K562 (cell line): Measurements from ENCODE around the gene ROR2. TPM values are rescaled to one million over a fixed set of nuclear protein-coding genes. Genes with fewer than 3 reads are reported as not detected.
"Not testable (repeated sequence)": the region's sequence is repeated elsewhere in the genome, so short reads cannot be mapped to it uniquely, and the experiment has no call there.

ENCODE experiments used
- ATAC-seq: fragments of 200-7000 bp; cut with Tn5 transposase; 3 replicates; pipeline ENCODE4 v1.9.1; 2020; ENCODE audit warnings: moderate library complexity
- BruUV-seq: library from RNA; stranded (reverse); fragments of 400-500 nt; replicated peaks from 2 replicates; lab custom pipeline; 2021; lab: Mats Ljungman, UMichigan
- CTCF ChIA-PET: fragments of 300-600 bp; formaldehyde crosslinking; extraction: SDS; loops from one replicate; lab custom pipeline; 2021; ENCODE audit warnings: low intra/inter-chr PET ratio; lab: Yijun Ruan, JAX
- POLR2A ChIA-PET: fragments of 300-600, 350-650 bp; sonication (Branson Sonifier 250); formaldehyde crosslinking; extraction: SDS; loops from one replicate; lab custom pipeline; 2021; ENCODE audit warnings: antibody characterized with exemption, inconsistent platforms; lab: Yijun Ruan, JAX
- DNase-seq, 4 experiments: peaks; one replicate each; pipeline versions ENCODE4 v3.0.0 to v3.0.0-alpha.2; 2011 to 2018; ENCODE audit warnings: low spot score in 3 of 4, mixed read lengths in 3 of 4; ENCODE audit errors: extremely low read depth in 1 of 4
- FAIRE-seq: peaks from 2 replicates; lab custom pipeline; 2011; peaks lifted over from hg19 to GRCh38; lab: Jason Lieb, UNC
- H2AFZ ChIP-seq: 2 replicates; pipeline ENCODE4 v1.6.0; 2011; ENCODE audit warnings: low read depth, low read length, control low read depth, inconsistent platforms
- H3K27ac ChIP-seq: fragments of 200-600 bp; 3 replicates; pipeline ENCODE4 v1.8.0; 2011; ENCODE audit warnings: low read depth, mild to moderate bottlenecking, control low read depth, inconsistent platforms, low read length, moderate library complexity, mixed read lengths; ENCODE audit errors: extremely low read depth
- H3K27me3 ChIP-seq, 2 experiments: fragments of 300-600 bp in 1 of 2; 2 replicates in 1 of 2; 3 replicates in 1 of 2; pipeline versions ENCODE4 v1.6.0 to v1.8.0; 2011; ENCODE audit warnings: inconsistent platforms in 2 of 2, low read length in 2 of 2, mild to moderate bottlenecking in 1 of 2, mixed read lengths in 1 of 2, moderate library complexity in 1 of 2; ENCODE audit not compliant: control insufficient read depth in 2 of 2, insufficient read depth in 2 of 2
- H3K36me3 ChIP-seq: fragments of 300-600 bp; 3 replicates; pipeline ENCODE4 v1.8.0; 2011; ENCODE audit warnings: mild to moderate bottlenecking, low read length, inconsistent platforms; ENCODE audit not compliant: control insufficient read depth, insufficient read depth
- H3K4me1 ChIP-seq, 2 experiments: fragments of 200-600 bp in 1 of 2; replicated peaks in 1 of 2; 2 replicates in 1 of 2; 3 replicates in 1 of 2; pipeline versions ENCODE4 v1.5.1 to v1.8.0; 2011; ENCODE audit warnings: inconsistent platforms in 2 of 2, low read length in 2 of 2, mild to moderate bottlenecking in 1 of 2, mixed read lengths in 1 of 2, moderate library complexity in 1 of 2; ENCODE audit not compliant: control insufficient read depth in 2 of 2, insufficient read depth in 2 of 2
- H3K4me2 ChIP-seq: 2 replicates; pipeline ENCODE4 v1.6.1; 2011; ENCODE audit warnings: low read length, control low read depth, inconsistent platforms, mixed read lengths; ENCODE audit not compliant: insufficient read depth
- H3K4me3 ChIP-seq: fragments of 200-600 bp; sonication (generic), shearing (Covaris generic); 2 replicates; pipeline ENCODE4 v1.5.1; 2016; ENCODE audit warnings: control low read depth, inconsistent platforms
- H3K79me2 ChIP-seq: fragments of 200-600 bp; 3 replicates; pipeline ENCODE4 v1.8.0; 2011; ENCODE audit warnings: low read length, inconsistent platforms; ENCODE audit not compliant: control insufficient read depth, insufficient read depth
- H3K9ac ChIP-seq, 2 experiments: 2 replicates each; pipeline versions ENCODE4 v1.6.0 to v1.6.1; 2011; ENCODE audit warnings: low read depth in 2 of 2, low read length in 2 of 2, control low read depth in 1 of 2, inconsistent platforms in 1 of 2, mild to moderate bottlenecking in 1 of 2, mixed read lengths in 1 of 2; ENCODE audit not compliant: insufficient read depth in 1 of 2
- H3K9me1 ChIP-seq: one replicate; pipeline ENCODE4 v1.6.0; 2011; ENCODE audit warnings: inconsistent platforms, mild to moderate bottlenecking, low read length, moderate library complexity; ENCODE audit not compliant: control insufficient read depth, insufficient read depth
- H3K9me3 ChIP-seq: replicated peaks from 2 replicates; pipeline ENCODE4 v1.5.1; 2011; ENCODE audit warnings: low read depth, low read length, inconsistent platforms; ENCODE audit not compliant: control insufficient read depth, insufficient read depth
- H4K20me1 ChIP-seq: replicated peaks from 2 replicates; pipeline ENCODE4 v1.6.1; 2011; ENCODE audit warnings: low read length, inconsistent platforms, mixed read lengths; ENCODE audit not compliant: control insufficient read depth, insufficient read depth
- DMBX1 ChIP-seq: fragments of 250-450 bp; sonication (Bioruptor Pico); IDR thresholded peaks from 2 replicates; pipeline ENCODE4 v1.8.0; 2022; ENCODE audit warnings: inconsistent platforms, mild to moderate bottlenecking, moderate library complexity, borderline replicate concordance
- ELF4 ChIP-seq: fragments of 450-650 bp; formaldehyde crosslinking; IDR thresholded peaks from 2 replicates; pipeline ENCODE4 v1.4.0; 2022; ENCODE audit warnings: missing genetic modification characterization
- HDGF ChIP-seq: fragments of 450-650 bp; IDR thresholded peaks from 2 replicates; pipeline ENCODE4 v1.6.1; 2016
- ILK ChIP-seq: fragments of 450-650 bp; IDR thresholded peaks from 2 replicates; pipeline ENCODE4 v1.6.1; 2016; ENCODE audit warnings: missing genetic modification characterization, low read depth, mild to moderate bottlenecking, missing compliant biosample characterization, moderate library complexity, borderline replicate concordance
- PYGO2 ChIP-seq: fragments of 450-650 bp; IDR thresholded peaks from 2 replicates; pipeline ENCODE4 v1.6.1; 2016; ENCODE audit warnings: mild to moderate bottlenecking, missing genetic modification characterization, moderate library complexity, missing compliant biosample characterization
- WGBS: fragments of 100-300 bp; shearing (Covaris generic); methylation state at CpG from one replicate; pipeline ENCODE4 v1.1.6; 2016; ENCODE audit warnings: low coverage, mixed read lengths; ENCODE audit not compliant: insufficient coverage; ENCODE audit errors: missing lambda C conversion rate; 5-methylcytosine and 5-hydroxymethylcytosine counted together
- in situ Hi-C: fragments of 300-500 bp; cut with MboI; formaldehyde crosslinking; loops from 4 replicates; pipeline ENCODE4 v1.15.0; 2018; ENCODE audit warnings: inconsistent platforms, mixed read lengths
- intact Hi-C: fragments of 100-400 bp; cut with micrococcal nuclease; formaldehyde crosslinking; loops from 2 replicates; pipeline ENCODE4 v1.14.2; 2022
- polyA plus RNA-seq, 8 experiments: library from polyadenylated mRNA; depleted of rRNA in 4 of 8; stranded (reverse) in 5 of 8; unstranded in 3 of 8; fragments of >200 nt; fragmentation: Nextera tagmentation in 2 of 8; fragmentation: Illumina TruSeq in 1 of 8; extraction: Ambion mirVana in 2 of 8; extraction: Trizol in 1 of 8; gene quantifications; 2 replicates each; pipeline versions ENCODE4 v1.2.1 to v1.2.3, GENCODE V29; 2011 to 2014; ENCODE audit warnings: inconsistent platforms in 1 of 8, missing spikeins in 1 of 8
- total RNA-seq, 7 experiments: library from RNA; depleted of rRNA in 6 of 7; stranded (reverse); fragments of >200 nt in 6 of 7; fragmentation: Illumina TruSeq in 2 of 7; extraction: Trizol in 2 of 7; gene quantifications; 2 replicates each; pipeline versions ENCODE4 v1.2.1 to v1.2.3, GENCODE V29; 2011 to 2021; ENCODE audit warnings: low replicate concordance in 1 of 7
- TF ChIP-seq, protein P1 (sequence below): fragments of 200-600 bp; sonication (generic); IDR thresholded peaks from one replicate; pipeline ENCODE4 v1.6.1; 2012; ENCODE audit warnings: mild to moderate bottlenecking, low read depth, low read length, inconsistent platforms
- TF ChIP-seq, protein P2 (sequence below): sonication (generic); formaldehyde crosslinking; IDR thresholded peaks from 2 replicates; pipeline ENCODE4 v1.8.0; 2022; ENCODE audit warnings: mild to moderate bottlenecking, missing genetic modification reagents

ROR2 gene
- total and polyA plus RNA-seq, 9 of the 15 experiments (the other 6 are each of a cell fraction or from before 2014, with no cell fraction given) = 5.6 to 33.8 (median 15.3) TPM

DNA sequence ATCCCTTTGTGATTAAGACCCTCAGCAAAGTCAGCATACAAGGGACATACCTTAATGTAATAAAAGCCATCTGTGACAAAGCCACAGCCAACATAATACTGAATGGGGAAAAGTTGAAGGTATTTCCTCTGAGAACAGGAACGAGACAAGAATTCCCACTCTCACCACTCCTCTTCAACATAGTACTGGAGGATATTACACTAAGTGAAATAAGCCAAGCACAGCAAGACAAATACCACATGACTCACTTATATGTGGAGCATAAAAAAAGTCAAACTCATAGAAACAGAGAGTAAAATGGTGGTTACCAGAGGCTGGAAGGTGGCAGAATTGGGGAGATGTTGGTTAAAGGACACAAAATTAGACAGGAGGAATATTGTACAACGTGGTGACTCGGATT is 408.3 kb downstream of the ROR2 start (continued):
- TF ChIP-seq ILK (tag) (no peak), PYGO2 (tag) (no peak), ELF4 (CRISPR knock-in tag) (no peak), HDGF (no peak), DMBX1 (CRISPR knock-in tag) (no peak)
- TF ChIP-seq, protein P1, sequence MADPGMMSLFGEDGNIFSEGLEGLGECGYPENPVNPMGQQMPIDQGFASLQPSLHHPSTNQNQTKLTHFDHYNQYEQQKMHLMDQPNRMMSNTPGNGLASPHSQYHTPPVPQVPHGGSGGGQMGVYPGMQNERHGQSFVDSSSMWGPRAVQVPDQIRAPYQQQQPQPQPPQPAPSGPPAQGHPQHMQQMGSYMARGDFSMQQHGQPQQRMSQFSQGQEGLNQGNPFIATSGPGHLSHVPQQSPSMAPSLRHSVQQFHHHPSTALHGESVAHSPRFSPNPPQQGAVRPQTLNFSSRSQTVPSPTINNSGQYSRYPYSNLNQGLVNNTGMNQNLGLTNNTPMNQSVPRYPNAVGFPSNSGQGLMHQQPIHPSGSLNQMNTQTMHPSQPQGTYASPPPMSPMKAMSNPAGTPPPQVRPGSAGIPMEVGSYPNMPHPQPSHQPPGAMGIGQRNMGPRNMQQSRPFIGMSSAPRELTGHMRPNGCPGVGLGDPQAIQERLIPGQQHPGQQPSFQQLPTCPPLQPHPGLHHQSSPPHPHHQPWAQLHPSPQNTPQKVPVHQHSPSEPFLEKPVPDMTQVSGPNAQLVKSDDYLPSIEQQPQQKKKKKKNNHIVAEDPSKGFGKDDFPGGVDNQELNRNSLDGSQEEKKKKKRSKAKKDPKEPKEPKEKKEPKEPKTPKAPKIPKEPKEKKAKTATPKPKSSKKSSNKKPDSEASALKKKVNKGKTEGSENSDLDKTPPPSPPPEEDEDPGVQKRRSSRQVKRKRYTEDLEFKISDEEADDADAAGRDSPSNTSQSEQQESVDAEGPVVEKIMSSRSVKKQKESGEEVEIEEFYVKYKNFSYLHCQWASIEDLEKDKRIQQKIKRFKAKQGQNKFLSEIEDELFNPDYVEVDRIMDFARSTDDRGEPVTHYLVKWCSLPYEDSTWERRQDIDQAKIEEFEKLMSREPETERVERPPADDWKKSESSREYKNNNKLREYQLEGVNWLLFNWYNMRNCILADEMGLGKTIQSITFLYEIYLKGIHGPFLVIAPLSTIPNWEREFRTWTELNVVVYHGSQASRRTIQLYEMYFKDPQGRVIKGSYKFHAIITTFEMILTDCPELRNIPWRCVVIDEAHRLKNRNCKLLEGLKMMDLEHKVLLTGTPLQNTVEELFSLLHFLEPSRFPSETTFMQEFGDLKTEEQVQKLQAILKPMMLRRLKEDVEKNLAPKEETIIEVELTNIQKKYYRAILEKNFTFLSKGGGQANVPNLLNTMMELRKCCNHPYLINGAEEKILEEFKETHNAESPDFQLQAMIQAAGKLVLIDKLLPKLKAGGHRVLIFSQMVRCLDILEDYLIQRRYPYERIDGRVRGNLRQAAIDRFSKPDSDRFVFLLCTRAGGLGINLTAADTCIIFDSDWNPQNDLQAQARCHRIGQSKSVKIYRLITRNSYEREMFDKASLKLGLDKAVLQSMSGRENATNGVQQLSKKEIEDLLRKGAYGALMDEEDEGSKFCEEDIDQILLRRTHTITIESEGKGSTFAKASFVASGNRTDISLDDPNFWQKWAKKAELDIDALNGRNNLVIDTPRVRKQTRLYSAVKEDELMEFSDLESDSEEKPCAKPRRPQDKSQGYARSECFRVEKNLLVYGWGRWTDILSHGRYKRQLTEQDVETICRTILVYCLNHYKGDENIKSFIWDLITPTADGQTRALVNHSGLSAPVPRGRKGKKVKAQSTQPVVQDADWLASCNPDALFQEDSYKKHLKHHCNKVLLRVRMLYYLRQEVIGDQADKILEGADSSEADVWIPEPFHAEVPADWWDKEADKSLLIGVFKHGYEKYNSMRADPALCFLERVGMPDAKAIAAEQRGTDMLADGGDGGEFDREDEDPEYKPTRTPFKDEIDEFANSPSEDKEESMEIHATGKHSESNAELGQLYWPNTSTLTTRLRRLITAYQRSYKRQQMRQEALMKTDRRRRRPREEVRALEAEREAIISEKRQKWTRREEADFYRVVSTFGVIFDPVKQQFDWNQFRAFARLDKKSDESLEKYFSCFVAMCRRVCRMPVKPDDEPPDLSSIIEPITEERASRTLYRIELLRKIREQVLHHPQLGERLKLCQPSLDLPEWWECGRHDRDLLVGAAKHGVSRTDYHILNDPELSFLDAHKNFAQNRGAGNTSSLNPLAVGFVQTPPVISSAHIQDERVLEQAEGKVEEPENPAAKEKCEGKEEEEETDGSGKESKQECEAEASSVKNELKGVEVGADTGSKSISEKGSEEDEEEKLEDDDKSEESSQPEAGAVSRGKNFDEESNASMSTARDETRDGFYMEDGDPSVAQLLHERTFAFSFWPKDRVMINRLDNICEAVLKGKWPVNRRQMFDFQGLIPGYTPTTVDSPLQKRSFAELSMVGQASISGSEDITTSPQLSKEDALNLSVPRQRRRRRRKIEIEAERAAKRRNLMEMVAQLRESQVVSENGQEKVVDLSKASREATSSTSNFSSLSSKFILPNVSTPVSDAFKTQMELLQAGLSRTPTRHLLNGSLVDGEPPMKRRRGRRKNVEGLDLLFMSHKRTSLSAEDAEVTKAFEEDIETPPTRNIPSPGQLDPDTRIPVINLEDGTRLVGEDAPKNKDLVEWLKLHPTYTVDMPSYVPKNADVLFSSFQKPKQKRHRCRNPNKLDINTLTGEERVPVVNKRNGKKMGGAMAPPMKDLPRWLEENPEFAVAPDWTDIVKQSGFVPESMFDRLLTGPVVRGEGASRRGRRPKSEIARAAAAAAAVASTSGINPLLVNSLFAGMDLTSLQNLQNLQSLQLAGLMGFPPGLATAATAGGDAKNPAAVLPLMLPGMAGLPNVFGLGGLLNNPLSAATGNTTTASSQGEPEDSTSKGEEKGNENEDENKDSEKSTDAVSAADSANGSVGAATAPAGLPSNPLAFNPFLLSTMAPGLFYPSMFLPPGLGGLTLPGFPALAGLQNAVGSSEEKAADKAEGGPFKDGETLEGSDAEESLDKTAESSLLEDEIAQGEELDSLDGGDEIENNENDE = no peak
- TF ChIP-seq, protein P2, sequence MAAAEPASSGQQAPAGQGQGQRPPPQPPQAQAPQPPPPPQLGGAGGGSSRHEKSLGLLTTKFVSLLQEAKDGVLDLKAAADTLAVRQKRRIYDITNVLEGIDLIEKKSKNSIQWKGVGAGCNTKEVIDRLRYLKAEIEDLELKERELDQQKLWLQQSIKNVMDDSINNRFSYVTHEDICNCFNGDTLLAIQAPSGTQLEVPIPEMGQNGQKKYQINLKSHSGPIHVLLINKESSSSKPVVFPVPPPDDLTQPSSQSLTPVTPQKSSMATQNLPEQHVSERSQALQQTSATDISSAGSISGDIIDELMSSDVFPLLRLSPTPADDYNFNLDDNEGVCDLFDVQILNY = no peak

DNA sequence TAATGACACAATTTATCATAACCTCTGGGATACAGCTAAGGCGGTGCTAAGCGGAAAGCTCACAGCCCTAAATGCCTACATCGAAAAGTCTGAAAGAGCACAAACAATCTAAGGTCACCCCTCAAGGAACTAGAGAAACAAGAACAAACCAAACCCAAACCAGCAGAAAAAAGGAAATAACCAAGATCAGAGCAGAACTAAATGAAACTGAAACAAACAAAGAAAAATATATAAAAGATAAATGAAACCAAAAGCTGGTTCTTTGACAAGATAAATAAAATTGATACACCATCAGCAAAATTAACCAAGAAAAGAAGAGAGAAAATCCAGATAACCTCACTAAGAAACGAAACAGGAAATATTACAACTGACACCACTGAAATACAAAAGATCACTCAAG is 409.5 kb downstream of the ROR2 start:
- not testable (repeated sequence) for H3K36me3 ChIP-seq

More for the DNA sequence above, 409.5 kb downstream of the ROR2 start:
- POLR2A ChIA-PET, H3K79me2 ChIP-seq, H3K4me1 ChIP-seq, H3K9me3 ChIP-seq, H3K4me2 ChIP-seq, FAIRE-seq, ATAC-seq, intact Hi-C loops, DNase-seq, H3K4me3 ChIP-seq, CTCF ChIA-PET, H3K9ac ChIP-seq, in situ Hi-C loops, BruUV-seq, H2AFZ ChIP-seq, H4K20me1 ChIP-seq, H3K27ac ChIP-seq, H3K9me1 ChIP-seq: not testable (repeated sequence)
- WGBS = 0% methylated on average over 4 of the region's 4 CpGs
- H3K27me3 ChIP-seq = peaks cover 0 to 18% of the 10 kb centered on the region in 2 experiments; a peak in 3 of 5 replicates
